ENCODE measurements around the gene ERBIN. TPM values are rescaled to one million over a fixed set of nuclear protein-coding genes. Genes with fewer than 3 reads are reported as not detected.

ERBIN gene
- total and polyA plus RNA-seq, 2 experiments from 2014 or later, result 15.6 to 26.4 TPM

DNA sequence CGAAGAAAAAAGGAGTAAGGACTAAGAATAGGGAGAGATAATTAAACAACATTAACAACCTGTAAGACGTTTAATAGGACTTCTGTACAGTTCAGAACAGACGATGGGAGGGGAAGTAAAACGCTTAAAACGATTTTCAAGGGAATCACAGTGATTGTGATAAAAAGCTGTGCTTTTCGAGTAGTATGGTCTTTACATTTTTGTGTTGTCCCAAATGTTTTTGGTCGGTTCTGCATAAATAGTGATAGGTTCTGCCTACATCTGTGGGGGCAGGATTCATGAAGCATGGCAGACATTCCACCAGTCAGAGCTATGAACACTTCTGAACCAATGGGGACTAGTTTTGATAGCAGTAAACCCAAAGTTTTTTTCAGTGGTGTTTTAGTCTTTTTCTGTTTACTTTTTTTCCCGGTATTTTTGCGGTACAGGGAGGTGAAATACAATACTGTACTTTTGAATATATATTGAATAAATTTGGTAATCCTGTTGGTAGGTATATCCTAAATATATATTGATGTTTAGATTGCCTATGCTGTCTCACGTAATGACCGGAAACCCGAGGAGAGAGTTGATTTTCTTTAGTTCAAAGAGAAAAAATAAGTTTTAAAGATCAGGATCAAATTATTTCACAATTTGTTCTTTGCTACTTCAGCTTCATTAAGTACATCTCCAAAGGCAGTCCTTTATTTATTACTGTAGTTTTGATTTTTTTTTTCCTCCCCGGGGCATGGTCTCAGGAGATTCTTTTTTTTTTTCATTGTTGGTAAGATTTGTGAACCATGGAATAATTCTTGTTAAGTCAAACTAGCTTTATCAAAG lies 1.3 kb downstream of the ERBIN start:
- no peak for ATAC-seq
- Histone ChIP-seq H3K9me2 (ENCODE audit: insufficient read depth) (no peaks in the 10 kb centered on the region), H3K4me3 (peak overlapping the region; percentile 85), H3K27ac (ENCODE audit: low read depth) (0 out of 2 replicates have a peak overlapping the region, but pooled peaks have one; percentile 99), H3F3A (replicated peaks; ENCODE audit: low read depth) (0 out of 2 replicates have a peak, but pooled peaks cover 4% of the 10 kb centered on the region), H3K4me1 (ENCODE audit: insufficient read depth) (peaks cover 17% of the 10 kb centered on the region; the same call in 1 of the 2 replicates), H4K20me1 (replicated peaks; ENCODE audit: insufficient read depth) (peaks cover 10% of the 10 kb centered on the region), H3K27me3 (ENCODE audit: insufficient read depth) (peaks cover 18% of the 10 kb centered on the region), H2AFZ (no peak overlapping the region), H3K4me2 (peak overlapping the region; percentile 92), H3K36me3 (ENCODE audit: insufficient read depth) (no peaks in the 10 kb centered on the region), H3K79me2 (replicated peaks; ENCODE audit: insufficient read depth) (peaks cover 64% of the 10 kb centered on the region)
- DNase-seq (ENCODE audit: low spot score), result peak; percentile 48
- Mint-ChIP-seq H3K4me1 (peaks cover 22% of the 10 kb centered on the region), H3K27ac (peak overlapping the region; percentile 41), H3K27me3 (ENCODE audit: insufficient read depth, low read depth, poor library complexity) (peaks cover 18% of the 10 kb centered on the region), H3K36me3 (ENCODE audit: low read depth) (peaks cover 7% of the 10 kb centered on the region; the same call in 2 of the 3 replicates), H3K4me3 (peak overlapping the region; percentile 95), H3K9me3 (no peaks in the 10 kb centered on the region; the same call in 2 of the 3 replicates)
- TF ChIP-seq STAT1 (IDR thresholded peaks at IDR 0.05; ENCODE audit: unreplicated experiment) (no peak), POLR2AphosphoS5 (IDR thresholded peaks at IDR 0.05; ENCODE audit: low read depth) (no peak), CREB1 (CRISPR knock-in tag; IDR thresholded peaks at IDR 0.05; ENCODE audit: low read depth) (no peak), EZH2phosphoT487 (IDR thresholded peaks at IDR 0.05; ENCODE audit: unreplicated experiment) (no peak)
- TF ChIP-seq, protein P1, sequence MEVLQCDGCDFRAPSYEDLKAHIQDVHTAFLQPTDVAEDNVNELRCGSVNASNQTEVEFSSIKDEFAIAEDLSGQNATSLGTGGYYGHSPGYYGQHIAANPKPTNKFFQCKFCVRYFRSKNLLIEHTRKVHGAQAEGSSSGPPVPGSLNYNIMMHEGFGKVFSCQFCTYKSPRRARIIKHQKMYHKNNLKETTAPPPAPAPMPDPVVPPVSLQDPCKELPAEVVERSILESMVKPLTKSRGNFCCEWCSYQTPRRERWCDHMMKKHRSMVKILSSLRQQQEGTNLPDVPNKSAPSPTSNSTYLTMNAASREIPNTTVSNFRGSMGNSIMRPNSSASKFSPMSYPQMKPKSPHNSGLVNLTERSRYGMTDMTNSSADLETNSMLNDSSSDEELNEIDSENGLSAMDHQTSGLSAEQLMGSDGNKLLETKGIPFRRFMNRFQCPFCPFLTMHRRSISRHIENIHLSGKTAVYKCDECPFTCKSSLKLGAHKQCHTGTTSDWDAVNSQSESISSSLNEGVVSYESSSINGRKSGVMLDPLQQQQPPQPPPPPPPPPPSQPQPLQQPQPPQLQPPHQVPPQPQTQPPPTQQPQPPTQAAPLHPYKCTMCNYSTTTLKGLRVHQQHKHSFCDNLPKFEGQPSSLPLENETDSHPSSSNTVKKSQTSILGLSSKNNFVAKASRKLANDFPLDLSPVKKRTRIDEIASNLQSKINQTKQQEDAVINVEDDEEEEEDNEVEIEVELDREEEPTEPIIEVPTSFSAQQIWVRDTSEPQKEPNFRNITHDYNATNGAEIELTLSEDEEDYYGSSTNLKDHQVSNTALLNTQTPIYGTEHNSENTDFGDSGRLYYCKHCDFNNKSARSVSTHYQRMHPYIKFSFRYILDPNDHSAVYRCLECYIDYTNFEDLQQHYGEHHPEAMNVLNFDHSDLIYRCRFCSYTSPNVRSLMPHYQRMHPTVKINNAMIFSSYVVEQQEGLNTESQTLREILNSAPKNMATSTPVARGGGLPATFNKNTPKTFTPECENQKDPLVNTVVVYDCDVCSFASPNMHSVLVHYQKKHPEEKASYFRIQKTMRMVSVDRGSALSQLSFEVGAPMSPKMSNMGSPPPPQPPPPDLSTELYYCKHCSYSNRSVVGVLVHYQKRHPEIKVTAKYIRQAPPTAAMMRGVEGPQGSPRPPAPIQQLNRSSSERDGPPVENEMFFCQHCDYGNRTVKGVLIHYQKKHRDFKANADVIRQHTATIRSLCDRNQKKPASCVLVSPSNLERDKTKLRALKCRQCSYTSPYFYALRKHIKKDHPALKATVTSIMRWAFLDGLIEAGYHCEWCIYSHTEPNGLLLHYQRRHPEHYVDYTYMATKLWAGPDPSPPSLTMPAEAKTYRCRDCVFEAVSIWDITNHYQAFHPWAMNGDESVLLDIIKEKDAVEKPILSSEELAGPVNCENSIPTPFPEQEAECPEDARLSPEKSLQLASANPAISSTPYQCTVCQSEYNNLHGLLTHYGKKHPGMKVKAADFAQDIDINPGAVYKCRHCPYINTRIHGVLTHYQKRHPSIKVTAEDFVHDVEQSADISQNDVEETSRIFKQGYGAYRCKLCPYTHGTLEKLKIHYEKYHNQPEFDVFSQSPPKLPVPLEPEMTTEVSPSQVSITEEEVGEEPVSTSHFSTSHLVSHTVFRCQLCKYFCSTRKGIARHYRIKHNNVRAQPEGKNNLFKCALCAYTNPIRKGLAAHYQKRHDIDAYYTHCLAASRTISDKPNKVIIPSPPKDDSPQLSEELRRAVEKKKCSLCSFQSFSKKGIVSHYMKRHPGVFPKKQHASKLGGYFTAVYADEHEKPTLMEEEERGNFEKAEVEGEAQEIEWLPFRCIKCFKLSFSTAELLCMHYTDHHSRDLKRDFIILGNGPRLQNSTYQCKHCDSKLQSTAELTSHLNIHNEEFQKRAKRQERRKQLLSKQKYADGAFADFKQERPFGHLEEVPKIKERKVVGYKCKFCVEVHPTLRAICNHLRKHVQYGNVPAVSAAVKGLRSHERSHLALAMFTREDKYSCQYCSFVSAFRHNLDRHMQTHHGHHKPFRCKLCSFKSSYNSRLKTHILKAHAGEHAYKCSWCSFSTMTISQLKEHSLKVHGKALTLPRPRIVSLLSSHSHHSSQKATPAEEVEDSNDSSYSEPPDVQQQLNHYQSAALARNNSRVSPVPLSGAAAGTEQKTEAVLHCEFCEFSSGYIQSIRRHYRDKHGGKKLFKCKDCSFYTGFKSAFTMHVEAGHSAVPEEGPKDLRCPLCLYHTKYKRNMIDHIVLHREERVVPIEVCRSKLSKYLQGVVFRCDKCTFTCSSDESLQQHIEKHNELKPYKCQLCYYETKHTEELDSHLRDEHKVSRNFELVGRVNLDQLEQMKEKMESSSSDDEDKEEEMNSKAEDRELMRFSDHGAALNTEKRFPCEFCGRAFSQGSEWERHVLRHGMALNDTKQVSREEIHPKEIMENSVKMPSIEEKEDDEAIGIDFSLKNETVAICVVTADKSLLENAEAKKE (CRISPR knock-in tag; IDR thresholded peaks at IDR 0.05), result no peak
- TF ChIP-seq, protein P2, sequence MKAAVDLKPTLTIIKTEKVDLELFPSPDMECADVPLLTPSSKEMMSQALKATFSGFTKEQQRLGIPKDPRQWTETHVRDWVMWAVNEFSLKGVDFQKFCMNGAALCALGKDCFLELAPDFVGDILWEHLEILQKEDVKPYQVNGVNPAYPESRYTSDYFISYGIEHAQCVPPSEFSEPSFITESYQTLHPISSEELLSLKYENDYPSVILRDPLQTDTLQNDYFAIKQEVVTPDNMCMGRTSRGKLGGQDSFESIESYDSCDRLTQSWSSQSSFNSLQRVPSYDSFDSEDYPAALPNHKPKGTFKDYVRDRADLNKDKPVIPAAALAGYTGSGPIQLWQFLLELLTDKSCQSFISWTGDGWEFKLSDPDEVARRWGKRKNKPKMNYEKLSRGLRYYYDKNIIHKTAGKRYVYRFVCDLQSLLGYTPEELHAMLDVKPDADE (IDR thresholded peaks at IDR 0.05), result no peak
